HS-27A (cell line): ENCODE measurements around the gene LNP1.
"Not testable (repeated sequence)": the region's sequence is repeated elsewhere in the genome, so short reads cannot be mapped to it uniquely, and the experiment has no call there.

ENCODE experiments used
- DNase-seq: peaks from one replicate; pipeline ENCODE4 v3.0.0-alpha.2; 2012; ENCODE audit warnings: low read depth, missing footprints

LNP1 gene

DNA sequence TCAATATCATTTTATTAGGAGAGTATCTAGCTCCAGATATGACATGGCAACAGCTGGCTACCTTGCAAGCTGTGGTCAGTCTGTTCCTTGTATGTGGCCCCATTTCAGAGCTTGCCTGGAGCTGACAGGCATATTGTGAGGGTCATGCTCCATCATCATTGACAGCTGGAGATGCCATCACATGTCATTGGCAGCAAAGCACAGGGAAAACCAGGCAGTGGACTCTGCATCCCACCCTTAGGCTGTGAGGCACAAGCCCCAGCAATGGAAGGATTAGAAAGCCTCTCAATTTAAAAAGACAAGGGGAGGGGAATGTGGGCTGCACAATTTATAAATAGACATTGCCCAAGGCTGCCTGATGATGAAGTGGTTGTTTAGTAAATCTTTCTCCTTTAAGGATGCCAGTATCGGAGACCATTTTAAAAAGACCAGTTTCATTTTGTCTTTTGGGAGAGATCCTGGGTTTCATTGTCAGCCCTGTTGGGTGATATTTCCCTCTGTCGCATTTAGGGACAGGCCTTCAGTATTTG, 27.9 kb downstream of the LNP1 start:
- no peak for DNase-seq

DNA sequence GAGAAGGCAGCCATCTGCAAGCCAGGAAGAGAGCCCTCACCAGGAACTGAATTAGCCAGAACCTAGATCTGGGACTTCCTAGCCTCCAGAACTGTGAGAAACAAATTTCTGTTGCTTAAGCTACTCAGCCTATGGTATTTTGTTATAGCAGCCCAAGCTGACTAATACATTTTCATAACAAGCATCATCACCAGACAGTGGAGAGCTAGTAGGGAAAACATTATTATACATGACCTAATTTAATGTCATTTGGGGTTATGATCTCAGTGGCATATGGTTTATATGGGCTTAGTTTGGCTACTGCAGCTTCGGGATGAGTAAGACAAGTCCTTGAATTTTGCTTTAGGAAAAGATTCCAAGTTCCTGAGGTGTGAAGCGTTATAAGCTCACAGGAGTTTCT, 35.6 kb downstream of the LNP1 start:
- DNase-seq, result no peak

DNA sequence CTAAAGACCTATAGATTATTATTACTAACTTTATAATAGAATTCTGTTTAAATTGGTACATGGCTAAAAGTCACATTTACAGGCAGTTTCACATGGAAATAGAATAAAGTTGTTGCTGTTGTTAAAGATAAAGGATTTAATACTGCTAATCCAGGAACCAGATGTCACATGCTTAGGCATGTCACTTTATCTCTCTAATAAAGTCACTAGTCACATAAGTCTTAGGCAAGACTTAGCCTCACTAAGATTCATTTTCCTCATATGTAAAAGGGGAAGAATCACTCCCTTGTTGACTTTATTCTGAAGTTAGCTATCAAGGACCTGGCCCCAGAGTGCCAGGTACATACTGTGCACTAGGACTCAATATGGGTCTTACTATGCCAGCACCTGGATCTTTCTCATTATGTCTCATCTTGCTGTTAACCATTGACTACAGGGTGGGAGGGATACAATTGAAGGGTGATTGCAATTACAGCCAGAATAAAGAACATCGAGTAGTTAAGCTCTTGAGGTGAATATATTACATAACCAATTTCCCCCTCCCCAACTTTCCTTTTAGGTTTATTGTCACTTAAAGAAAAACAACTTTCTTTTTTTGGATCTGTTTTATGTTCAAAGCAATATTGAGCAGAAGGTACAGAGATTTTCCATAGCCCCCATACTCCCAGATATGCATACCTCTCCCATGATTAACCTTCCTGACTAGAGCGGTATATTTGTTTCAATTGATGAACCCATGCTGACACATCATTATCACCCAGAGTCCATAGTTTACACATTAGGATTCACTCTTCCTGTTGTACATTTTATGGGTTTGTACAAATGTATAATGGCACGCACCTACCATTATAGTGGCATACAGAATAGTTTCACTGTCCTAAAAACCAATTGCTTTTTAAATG, 36.6 kb downstream of the LNP1 start:
- no peak for DNase-seq

DNA sequence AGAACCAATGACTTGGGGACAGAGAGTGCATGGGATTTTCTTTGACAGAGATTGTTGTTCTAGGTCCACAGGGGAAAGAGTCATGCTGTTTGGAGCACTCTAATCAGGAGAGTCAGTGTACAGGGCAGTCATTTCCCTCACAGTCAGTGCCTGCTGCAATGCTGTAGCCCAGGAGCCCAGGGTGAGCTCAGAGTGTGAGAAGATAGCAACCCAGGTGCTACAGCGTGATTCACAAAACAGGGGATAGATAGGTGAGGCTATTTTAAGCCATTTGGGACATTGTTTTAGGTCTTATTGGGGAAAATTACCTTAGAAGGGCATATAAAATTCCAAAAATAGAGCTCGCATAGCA, 37.3 kb downstream of the LNP1 start:
- no peak for DNase-seq

DNA sequence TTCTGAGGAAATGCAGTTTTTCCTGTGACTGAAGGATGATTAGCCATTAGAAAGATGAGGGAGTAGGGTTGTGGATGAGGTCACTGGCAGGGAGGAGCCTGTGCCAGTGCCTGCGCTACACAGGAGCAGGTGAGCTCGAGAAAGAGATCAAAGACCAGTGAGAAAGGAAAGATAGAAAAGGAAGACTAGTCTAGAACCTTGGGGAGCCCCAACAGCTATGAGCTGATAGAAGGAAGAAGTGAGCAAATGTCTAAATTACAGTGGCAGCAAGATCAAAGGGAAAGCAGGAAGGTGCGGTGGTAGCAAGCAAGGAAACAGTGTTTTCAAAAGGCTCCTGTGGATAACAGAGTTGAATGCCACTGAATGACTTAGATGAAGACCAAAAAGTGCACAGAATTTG, 39.6 kb downstream of the LNP1 start:
- no peak for DNase-seq

DNA sequence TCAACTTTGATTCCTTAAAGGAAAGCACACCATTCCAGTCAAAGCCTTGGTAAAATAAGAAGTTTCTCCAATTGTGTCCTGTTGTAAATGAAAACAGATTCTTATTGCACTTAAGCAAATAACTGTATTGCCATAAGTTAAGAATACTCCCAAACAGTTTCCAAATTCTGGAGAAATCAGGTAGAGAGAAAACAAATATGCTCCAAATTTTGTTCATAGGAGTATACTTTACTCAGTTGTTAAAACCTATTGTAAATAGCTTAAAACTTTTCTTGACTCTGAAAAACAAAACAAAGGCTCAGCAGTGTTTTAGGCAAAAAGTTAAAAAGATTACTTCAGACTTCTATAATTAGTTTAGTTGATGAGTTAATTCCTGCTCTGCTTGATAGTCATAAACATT, 42.4 kb downstream of the LNP1 start:
- no peak for DNase-seq

DNA sequence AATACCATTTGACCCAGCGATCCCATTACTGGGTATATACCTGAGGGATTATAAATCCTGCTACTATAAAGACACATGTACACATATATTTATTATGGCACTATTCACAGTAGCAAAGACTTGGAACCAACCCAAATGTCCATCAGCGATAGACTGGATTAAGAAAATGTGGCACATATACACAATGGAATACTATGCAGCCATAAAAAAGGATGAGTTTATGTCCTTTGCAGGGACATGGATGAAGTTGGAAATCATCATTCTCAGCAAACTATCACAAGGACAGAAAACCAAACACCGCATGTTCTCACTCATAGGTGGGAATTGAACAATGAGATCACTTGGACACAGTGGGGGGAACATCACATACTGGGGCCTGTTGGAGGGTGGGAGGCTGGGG, 45.7 kb downstream of the LNP1 start:
- not testable (repeated sequence) for DNase-seq

DNA sequence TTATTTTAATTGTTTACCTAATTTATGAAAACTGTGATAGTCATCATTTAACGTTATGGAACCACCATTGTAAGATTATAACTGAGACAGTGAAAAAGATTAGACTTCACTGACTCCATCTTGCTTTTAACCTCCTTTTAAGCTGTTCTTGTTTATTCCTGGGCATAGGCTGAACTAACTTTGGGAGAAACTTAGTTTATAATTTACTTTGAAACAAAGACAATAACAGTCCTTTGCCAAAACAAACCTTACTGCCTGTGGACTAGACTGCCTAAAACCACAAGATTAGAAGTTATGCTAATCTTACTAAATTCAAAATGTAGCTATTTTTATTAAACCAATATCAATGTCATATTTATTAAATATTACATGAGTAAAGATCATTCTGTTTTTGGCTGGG, 46.7 kb downstream of the LNP1 start:
- DNase-seq, result no peak

DNA sequence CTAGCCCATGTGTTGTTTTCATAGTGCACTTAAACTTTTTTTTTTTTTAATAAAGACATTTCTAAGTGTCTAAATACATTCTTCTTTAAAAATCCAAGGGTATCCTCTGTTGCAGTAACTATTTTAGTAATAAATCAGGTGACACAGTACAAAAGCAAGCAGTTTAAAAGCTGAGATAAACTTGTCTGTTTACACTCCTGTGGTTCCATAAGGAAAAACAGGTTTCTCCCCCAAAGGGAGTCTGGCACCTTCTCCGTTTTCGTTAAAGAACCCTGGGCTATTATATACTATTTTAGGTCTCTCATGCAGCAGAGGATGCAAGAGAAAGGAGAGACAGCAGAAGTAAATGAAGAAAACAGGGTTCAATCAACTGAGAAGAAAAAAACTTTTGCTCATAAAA, 47.9 kb downstream of the LNP1 start:
- no peak for DNase-seq

DNA sequence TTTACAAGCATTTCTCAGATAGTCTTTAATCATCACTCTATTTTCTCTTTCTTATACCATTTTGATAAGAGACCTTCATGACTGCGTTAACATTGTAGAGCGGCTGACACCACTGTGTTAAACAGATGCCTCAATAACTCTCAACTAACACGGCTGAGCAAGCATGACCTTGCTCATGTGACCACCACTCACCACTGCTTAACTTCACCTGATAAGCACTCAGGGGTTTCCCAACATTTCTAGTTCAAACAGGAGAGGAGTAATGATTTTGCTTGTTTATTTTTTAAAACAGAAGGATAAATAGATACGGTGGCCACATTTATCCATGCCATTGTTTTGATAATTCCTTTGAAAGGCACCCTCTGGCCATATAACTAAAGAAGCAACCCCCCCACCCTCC, 53.3 kb downstream of the LNP1 start:
- DNase-seq, result no peak

DNA sequence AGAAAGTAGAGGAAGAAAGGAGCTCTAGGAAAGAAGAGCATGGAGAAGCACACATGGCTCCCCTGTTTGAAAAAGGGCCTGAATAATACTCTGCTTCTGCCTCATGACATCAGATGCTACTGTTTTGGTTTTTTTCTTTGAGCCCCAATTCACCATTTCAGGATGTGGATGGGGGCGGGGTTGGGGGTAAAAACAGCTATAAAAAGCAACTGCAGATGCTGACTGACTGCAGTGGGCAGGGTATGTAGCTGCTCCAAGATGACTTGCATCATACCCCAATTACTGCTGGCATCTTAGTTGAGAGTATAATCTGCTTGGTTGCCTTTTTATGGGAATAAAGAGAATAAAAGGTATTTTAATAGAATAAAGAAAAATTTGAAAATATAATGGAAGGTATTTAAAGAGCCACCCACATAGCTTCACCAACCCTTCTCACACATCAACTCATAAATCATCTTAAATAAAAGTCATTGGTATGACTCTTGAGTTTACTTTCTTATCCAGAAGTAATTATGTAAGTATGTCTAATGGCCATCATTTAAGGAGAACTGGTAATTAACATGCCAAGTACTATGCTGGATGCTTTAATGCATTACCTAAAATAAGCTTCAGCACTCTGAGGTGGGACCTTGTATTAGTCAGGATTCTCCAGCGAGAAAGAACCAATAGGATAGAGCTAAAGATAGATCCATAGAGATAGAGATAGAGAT, 54.7 kb downstream of the LNP1 start:
- DNase-seq, result no peak

DNA sequence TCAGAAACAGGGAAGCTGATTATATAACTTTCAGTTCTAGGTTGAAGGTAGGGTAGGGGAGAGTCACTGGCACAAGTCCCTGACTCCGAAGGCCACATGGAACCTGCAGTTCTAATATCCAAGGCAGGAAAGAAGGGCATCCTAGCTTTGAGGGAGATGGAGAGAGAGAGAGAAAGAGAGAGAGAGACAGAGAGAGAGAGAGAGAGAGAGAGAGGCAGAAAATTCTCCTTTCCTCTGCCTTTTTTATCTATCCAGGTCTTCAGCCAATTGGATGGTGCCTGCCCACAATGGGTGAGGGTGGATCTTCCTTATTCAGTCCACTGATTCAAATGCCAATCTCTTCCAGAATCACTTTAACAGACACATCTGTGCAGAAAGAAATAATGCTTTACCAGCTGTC, 55.4 kb downstream of the LNP1 start:
- DNase-seq, result no peak

DNA sequence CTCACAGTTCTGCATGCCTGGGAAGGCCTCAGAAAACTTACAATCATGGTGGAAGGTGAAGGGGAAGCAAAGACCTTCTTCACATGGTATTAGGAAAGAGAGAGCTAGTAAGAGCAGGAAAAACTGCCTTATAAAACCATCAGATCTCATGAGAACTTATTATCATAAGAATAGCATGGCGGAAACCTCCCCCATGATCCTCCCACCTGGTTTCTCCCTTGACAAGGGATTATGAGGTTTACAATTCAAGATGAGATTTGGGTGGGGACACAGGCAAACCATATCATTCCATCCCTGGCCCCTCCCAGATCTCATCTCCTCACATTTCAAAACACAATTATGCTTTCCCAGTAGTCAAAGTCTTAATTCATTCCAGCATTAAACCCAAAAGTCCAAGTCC, 56.5 kb downstream of the LNP1 start:
- DNase-seq, result no peak

DNA sequence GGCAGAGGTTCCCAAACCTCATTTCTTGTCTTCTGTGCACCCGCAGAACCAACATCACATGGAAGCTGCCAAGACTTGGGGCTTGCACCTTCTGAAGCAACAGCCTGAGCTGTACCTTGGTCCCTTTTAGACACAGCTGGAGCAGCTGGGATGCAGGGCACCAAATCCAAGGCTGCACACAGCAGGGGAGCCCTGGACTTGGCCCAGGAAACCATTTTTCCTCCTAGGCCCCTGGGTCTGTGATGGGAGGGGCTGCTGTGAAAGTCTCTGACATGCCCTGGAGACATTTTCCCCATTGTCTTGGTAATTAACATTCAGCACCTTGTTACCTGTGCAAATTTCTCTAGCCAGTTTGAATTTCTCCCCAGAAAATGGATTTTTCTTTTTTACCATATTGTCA, 57.5 kb downstream of the LNP1 start:
- DNase-seq, result no peak

DNA sequence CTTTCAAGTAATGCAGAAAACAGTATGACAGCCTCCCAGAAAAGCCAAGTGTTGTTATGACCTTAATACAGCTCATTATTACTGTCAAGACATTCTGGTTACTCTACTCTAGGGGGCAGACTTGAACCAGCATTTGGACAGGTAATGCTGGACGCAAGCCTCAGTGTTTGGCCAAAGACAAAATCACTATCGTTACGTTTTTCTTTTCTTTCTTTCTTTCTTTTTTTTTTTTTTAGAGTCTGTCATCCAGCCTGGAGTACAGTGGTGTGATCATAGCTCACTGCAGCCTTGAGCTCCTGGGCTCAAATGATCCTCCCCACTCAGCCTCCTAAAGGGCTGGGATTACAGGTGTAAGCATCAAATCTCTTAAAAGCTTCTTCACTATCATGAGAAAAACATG, 61.7 kb downstream of the LNP1 start:
- peak; percentile 43 for DNase-seq

DNA sequence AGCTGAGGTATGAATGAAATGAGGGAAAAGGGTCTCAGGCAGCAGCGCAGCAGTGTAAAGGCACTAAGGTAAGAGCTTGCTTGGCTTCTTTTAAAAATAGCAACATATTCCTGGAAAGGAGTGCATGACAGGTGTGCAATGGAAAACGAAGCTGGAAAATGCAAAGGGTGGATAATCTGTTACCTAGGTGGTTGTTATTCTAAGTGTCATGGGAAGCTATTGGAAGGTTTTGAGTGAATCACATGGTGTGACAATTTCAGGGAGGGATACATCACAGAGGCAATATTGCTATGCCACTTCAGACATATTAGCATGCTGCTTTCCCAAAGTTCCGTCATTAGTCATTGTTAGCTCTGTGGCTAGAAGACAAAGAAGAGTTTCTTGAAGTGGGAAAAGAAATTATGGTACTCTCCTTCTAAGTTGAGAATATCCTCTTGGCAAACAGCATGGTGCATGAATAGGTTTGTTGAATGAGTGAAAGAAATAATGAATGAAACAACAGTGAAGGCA, 62.4 kb downstream of the LNP1 start:
- DNase-seq, result no peak

DNA sequence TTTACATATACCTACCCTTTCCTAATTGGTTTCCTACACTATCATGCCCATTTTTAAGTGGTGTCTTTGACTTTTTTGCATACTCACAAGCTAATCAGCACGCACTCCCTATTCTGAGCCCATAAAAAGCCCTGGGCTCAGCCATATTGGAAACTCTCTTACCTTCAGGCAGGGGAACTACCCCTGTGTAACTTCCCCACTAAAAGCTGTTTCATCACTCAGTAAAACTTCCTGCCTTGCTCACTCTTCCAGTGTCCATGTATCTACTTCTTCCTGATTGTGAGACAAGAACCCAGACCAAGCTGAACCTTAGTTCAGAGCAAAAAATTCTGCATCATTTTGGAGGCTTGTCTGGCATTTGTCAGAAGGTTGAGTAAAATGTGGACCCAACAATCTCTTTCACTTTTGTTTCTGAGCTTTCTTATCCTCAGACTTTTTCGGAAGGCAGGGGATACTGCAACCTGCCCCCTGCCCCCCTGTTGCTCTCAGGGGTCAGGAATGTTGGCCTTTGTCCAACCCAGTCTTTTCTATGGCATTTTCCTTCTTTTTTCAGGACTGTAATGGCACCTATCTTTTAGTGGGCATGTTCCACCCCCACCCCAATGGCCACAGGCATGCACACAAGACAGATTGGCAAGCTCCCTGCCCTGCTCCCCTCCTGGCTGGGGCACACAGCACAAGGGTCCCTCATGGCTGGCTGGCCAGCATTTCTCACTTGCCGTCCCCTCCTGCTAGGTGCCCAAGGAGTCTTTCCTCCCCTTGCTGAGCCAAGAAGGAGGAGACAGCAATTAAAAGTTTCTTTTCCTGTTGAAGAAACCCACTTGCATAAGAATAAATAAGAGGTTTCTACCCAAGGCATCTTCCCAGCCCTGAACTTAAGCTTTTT, 64.8 kb downstream of the LNP1 start:
- DNase-seq, result no peak

DNA sequence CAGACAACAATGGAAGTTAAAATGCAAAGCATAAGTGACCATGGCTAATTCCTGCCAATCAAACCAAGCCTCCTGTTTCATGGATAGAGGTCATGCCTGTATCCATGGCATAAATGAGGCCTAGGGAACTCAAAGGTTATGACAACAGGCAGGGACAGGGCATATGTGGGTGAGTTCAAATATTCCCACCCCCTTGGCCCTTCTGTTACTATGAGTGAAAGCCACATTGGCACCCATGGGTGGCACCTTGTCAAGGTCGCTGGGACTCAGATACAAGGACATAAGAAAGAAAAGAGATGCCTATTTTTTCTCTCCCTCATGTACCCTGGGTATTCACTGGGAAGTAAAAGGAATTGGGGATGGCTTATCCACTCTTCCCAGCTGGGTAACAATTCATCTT, 65.8 kb downstream of the LNP1 start:
- DNase-seq, result no peak

DNA sequence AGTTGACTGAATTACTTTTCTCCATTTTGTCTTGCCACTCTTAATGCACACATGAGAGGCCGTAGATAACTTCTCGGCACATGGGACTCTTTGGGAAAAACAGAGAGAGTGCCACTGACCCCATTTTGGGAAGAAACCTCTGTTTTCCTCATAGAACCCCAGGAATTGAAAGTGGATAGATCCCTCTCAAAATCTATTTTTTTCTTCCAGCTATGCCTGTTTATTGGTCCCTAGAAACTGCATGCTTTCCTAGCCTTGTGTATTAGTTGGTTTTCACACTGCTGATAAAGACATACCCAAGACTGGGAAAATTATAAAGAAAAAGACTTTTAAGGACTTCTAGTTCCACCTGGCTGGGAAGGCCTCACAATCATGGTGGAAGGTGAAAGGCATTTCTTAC, 67.3 kb downstream of the LNP1 start:
- no peak for DNase-seq

DNA sequence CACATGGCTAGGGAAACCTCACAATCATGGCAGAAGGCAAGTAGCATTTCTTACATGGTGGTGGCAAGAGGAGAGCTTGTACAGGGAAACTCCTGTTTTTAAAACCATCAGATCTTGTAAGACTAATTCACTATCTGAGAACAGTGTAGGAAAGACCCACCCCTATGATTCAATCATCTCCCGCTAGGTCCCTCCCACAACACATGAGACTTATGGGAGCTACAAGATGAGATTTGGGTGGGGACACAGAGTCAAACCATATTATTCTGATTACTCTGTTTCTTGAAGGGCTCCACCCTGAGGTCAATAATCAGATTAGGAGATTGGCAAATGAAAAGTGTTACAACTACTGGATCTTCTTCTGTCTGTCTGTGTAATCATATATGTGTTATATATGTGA, 69.6 kb downstream of the LNP1 start:
- no peak for DNase-seq

DNA sequence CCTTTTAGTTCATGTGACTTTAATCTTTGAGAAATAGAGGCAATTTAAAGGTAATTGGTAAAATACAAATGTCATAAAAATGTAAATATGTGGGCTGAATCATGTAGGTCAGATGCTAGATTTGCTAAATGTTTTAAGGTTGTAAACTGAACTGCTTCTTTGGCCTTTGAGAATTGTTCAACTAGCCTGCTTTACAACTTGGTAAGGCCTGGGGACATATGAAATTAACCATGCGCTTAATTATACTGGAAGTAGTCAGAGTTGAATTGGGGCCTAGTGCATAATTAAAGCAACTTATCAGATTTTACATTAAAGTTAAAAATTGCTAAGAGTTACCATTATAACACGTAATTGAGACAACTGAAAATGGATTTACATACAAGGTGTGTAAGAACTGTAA, 70.1 kb downstream of the LNP1 start:
- no peak for DNase-seq

DNA sequence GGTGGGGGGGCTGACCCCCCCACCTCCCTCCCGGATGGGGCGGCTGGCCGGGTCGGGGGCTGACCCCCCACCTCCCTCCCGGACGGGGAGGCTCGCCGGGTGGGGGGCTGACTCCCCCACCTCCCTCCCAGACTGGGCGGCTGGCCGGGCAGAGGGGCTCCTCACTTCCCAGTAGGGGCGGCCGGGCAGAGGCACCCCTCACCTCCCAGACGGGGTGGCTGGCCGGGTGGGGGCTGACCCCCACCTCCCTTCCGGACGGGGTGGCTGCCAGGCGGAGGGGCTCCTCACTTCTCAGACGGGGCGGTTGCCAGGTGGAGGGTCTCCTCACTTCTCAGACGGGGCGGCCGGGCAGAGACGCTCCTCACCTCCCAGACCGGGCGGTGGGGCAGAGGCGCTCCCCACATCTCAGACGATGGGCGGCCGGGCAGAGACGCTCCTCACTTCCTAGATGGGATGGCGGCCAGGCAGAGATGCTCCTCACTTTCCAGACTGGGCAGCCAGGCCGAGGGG, 76.6 kb downstream of the LNP1 start:
- DNase-seq, result not testable (repeated sequence)
